GM19372 (cell line): ENCODE results near the gene KL.

Source experiments
- ATAC-seq: cut with Tn5 transposase; IDR thresholded peaks from one replicate; pipeline ENCODE4 v1.9.1; 2021; ENCODE audit warnings: mild to moderate bottlenecking, low read depth, moderate library complexity; ENCODE audit not compliant: unreplicated experiment

KL gene

GRCh38 chr13:33003458-33004019 lies 12.7 kb upstream of the KL start:
- no peak for ATAC-seq

DNA sequence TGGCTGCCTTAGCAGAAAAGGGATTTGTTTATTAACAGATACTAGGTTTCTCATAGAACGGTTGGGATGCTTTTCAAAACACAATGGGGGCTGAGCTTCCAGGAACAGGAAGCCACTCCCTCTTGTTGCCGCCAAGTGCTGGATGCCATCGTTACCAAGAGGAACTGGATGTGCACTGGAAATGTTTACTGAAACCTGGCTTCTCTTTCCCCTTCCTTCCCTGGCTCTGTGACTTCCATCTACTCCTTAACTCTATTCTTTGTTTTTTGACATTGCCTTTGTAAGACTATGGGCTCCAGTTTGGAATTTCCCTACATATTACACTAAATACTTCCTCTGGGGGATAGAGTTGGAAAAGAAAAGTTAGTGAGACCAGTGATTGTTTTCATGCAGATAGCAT lies 11.7 kb upstream of the KL start:
- ATAC-seq: no peak

DNA sequence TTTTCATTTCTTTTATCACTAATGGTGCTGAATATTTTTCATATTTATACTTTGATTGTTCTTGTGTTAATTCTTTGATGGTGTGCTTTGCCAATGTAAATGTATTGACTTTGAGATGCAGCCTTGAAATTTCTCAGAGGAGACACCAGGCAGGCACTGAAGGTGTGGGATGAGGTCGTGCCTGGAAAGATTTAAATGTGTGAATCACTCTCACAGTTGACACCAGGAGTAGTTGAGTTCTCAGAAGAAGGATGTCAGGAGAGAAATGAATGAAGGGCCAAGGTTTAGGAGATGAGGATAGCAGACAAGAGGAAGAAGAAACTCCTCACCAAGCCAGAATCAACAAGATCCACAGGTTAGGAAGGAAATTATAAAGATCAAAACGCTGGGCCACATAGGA lies 10.1 kb upstream of the KL start:
- no peak for ATAC-seq

DNA sequence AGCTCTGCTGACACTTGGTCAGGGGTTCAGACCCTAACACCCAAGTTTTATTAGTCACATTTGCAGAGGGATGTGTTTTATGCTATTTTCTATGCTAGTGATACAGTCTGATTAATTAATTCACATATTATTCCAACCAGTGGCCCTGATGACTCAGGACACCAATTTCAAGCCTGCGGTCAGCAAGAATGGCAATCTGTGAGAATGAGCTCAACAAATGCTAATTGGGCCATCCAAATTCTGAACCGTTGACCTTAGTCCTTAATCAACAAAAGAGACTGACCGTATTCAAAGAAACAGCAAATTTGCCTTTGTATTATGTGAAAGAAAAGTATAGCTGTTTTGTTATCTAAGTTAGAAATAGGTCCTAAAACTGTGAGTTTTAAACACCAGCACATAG lies 9.6 kb upstream of the KL start:
- ATAC-seq: no peak

DNA sequence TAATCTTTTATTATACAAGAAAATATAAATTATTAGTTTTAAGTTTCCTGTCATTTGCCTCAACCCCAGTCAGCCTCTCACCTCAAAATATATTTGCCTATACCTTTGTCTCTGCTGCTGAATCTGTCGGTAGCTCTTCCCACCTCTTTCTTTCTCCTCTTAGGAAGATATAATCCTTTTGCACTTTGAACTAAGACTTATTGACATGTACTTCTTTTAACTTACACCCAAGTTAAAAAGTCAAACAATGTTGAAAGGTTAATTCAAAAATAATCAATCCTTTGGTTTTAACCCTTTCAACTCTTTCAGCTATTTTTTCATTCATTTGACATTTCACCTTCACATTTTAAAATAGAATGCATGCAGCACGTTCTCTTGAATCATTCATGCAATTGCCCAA lies 9.0 kb upstream of the KL start:
- no peak for ATAC-seq

DNA sequence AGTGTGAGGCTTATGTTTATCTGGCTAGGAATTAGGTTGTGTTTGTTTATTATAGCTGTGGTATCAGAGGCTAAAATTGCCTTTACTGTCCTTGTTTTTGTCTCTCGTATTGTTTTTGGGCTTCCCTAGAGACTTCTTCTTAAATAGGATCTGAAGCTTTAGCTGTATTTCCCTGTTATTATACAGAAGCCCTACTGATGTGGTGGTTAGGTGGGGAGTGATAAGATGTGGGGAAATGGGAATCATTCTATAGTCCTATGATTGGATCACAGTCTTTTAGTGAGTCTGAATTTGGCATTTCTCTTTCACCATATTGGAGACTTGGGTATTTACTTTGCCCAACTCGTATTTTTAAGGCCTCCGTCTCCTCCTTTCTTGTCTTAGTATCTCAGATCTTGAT lies 8.3 kb upstream of the KL start:
- ATAC-seq: no peak

GRCh38 chr13:33008946-33009722 lies 7.1 kb upstream of the KL start:
- ATAC-seq: no peak

DNA sequence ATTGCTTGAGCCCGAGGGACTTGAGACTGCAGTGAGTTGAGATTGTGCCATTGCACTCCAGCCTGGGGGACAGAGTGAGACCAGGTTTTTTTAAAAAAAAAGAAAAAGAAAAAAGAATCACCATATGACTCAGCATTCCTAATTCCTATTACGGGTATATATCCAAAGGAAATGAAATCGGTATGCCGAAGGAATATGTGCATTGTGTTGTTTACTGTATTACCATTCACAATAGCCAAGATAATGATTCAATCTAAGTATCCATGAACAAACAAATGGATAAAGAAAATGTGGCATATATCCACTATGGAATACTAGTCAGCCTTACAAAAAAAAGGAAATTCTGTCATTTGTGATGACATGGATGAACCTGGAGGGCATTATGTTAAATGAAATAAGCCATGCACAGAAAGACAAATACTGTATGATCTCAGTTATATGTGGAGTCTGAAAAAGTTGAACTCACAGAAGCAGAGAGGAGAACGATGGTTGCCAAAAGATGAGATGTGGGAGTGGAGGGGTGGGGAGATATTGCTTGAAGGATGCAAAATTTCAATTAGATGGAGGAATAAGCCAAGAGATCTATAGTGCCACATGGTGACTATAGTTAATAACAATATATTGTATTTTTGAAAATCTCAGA lies 4.3 kb upstream of the KL start:
- no peak for ATAC-seq

- ATAC-seq: no peak
These were observed 1.9 kb upstream of the KL start for GRCh38 chr13:33014291-33014690.

DNA sequence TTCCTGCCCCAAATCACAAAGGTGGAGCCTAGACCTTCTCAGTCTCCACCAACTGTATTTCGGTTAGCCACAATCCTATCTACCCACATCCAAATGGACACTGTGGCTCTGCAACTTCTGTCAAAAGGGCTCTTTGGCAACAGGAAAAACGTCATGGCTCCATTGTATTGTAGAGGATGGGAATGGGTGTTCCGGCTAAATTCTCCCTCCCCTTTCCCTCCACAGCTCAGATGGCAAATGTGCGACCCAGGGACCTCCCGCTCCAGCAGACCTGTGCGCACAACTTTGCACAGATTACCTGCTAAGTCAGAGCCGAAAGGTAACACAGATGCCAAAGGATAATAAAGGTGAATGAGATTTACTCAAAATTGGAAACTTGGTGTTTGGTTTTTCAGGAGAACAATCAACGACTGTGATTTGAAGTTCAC lies 968 bp upstream of the KL start:
- ATAC-seq: no peak

DNA sequence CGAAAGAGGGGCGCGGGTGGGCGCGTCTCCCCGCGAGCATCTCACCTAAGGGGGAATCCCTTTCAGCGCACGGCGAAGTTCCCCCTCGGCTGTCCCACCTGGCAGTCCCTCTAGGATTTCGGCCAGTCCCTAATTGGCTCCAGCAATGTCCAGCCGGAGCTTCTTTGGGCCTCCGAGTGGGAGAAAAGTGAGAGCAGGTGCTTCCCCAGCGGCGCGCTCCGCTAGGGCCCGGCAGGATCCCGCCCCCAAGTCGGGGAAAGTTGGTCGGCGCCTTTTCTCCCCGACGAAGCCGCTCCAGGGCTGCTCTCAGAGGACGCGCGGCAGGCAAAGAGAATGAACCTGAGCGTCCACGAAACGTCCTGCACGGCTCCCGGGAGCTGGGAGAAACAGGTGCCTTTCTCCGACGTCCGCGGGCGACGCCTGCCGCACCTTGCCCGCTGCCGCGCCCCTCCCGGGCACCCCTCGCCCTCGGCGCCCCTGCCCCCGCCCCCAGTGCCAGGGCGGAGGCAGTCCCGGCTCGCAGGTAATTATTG lies 366 bp upstream of the KL start:
- ATAC-seq: no peak

- ATAC-seq: peak; percentile 53
These were observed 1.2 kb downstream of the KL start for GRCh38 chr13:33017323-33017929.

DNA sequence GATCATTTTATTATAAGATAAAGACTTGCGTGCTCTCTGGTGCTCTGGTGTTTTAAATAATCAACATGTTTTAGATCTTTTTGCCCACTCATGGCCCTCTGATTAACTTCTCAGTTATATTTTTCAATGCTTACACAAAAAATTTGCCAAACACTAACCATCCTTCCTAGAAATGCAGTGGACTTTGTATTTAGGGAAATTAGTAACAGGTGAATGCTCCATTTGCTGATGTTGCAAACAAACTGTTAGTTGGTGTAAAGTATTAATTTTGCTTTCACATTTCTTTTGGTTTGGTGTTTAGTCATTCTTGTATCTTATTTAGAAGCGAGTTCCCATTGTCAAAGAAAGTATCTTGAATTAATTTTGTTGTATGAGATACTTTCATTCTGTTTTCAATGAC lies 2.7 kb downstream of the KL start:
- ATAC-seq: no peak

DNA sequence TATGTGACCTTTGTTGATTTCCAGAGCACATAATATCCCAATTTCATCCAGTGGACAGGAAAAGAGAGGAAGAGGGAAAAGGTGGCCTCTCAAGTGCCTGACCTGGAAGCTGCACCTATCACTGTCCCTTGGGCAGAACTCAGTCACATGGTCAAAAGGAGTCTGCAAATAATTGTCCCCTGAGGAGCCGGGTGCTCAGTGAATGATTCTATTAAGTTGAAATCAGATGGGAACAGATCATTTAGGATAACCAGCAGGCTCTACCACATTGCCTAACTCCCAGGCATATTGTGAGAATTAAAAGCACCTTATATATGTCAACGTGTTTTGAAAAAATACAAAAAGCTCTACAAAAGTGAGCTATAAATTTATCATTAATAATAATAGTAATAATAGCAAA lies 6.8 kb downstream of the KL start:
- ATAC-seq: no peak

DNA sequence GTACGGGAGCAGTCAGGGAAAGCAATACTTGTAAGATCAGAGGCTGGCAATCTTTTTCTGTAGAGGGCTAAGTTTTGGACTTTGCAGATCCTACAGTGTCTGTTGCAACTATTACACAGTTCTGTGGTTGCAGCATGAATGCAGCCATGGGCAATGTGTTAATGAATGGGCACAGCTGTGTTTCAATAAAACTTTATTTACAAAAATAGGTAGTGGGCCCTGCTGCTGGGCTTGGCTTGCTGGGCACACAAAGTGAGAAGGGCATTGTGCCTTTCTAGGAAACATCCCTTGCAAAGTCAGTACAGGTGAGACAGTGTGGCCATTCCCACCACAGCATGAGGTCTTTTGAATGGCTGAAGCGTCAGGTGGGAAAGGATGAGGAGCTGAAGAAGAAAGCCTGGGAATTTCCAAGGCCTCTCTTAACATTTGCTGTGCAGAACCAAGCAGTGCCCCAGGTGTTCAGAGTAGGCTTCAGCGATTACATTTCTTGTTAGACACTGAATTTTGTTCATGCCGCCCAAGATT lies 9.1 kb downstream of the KL start:
- no peak for ATAC-seq

- ATAC-seq: no peak
These were observed 10.4 kb downstream of the KL start for GRCh38 chr13:33026489-33027152.

- ATAC-seq: no peak
These were observed 12.4 kb downstream of the KL start for GRCh38 chr13:33028620-33029019.

GRCh38 chr13:33031277-33031676 lies 15.1 kb downstream of the KL start:
- no peak for ATAC-seq

- ATAC-seq: no peak
These were observed 15.9 kb downstream of the KL start for GRCh38 chr13:33032037-33032625.
